Nephron (organoid): ENCODE measurements around the gene DNAAF5.
"Not testable (repeated sequence)": the region's sequence is repeated elsewhere in the genome, so short reads cannot be mapped to it uniquely, and the experiment has no call there.

Experiments used
- H3K27ac Mint-ChIP-seq, 3 experiments: 2 replicates each; pipeline ENCODE4 v1.8.0; 2020; ENCODE audit warnings: mixed read lengths in 3 of 3, mild to moderate bottlenecking in 2 of 3, moderate library complexity in 1 of 3
- H3K27me3 Mint-ChIP-seq: 2 replicates; pipeline ENCODE4 v1.8.0; 2021; ENCODE audit warnings: low read depth, mild to moderate bottlenecking, moderate library complexity, mixed read lengths
- H3K36me3 Mint-ChIP-seq: 2 replicates; pipeline ENCODE4 v1.8.0; 2020; ENCODE audit warnings: low read depth, mixed read lengths
- H3K4me1 Mint-ChIP-seq: 2 replicates; pipeline ENCODE4 v1.8.0; 2020; ENCODE audit warnings: mixed read lengths
- H3K4me3 Mint-ChIP-seq, 3 experiments: 2 replicates each; pipeline ENCODE4 v1.8.0; 2020; ENCODE audit warnings: mild to moderate bottlenecking in 3 of 3, mixed read lengths in 3 of 3, moderate library complexity in 2 of 3
- H3K9me3 Mint-ChIP-seq: 2 replicates; pipeline ENCODE4 v1.8.0; 2020; ENCODE audit warnings: mixed read lengths
- TF ChIP-seq, protein P1 (sequence below), 3 experiments: fragments of 200-600 bp; sonication (generic); IDR thresholded peaks; one replicate each; pipeline ENCODE4 v1.5.0; 2021; ENCODE audit warnings: antibody characterized with exemption in 3 of 3; ENCODE audit not compliant: unreplicated experiment in 3 of 3

DNAAF5 gene

DNA sequence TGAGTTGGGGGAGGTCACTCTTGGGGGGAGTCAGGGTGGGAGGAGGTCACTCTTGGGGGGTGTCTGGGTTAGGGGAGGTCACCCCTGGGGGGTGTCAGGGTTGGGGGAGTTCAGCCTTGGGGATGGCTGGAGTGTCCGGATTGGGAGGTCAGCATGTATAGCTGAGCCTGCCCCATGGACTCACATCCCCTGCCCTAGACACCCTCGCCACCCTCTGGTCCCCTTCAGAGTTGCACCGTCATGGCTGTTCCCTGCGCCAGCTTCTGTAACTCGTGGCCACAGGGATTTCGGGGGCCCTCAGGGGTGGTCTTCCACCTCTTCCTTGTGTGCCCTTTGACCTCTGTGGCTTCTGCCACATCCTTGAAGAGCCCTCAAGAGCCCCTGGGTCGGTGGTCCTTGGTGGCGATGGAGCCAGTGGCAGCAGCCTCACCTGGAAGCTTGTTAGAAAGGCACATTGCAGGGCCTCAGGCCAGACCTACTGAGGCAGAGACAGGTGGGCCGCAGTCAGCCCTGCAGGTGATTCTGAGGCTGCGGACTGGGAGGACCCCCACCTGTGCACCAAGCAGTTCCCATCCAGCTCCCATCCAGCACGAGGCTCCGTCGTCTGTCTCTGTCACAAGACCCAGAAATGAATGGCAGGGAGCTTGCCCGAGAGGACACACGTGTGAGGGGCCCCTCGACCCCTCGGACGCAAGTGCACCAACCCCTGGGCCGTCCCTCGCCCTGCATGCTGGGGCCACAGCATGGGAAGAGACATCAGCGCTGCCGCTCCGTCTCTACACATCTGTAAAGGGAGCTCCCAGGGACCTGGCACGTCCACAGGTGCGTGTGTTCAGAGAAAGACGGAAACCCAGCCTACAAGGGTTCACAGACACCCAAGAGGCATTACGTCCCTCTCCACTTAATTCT lies 61.1 kb downstream of the DNAAF5 start:
- TF ChIP-seq, protein P1, sequence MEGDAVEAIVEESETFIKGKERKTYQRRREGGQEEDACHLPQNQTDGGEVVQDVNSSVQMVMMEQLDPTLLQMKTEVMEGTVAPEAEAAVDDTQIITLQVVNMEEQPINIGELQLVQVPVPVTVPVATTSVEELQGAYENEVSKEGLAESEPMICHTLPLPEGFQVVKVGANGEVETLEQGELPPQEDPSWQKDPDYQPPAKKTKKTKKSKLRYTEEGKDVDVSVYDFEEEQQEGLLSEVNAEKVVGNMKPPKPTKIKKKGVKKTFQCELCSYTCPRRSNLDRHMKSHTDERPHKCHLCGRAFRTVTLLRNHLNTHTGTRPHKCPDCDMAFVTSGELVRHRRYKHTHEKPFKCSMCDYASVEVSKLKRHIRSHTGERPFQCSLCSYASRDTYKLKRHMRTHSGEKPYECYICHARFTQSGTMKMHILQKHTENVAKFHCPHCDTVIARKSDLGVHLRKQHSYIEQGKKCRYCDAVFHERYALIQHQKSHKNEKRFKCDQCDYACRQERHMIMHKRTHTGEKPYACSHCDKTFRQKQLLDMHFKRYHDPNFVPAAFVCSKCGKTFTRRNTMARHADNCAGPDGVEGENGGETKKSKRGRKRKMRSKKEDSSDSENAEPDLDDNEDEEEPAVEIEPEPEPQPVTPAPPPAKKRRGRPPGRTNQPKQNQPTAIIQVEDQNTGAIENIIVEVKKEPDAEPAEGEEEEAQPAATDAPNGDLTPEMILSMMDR (IDR thresholded peaks at IDR 0.05; ENCODE audit: unreplicated experiment in 3 of 3) = no peak
- H3K27me3 Mint-ChIP-seq = no peaks in the 10 kb centered on the region
- no peak overlapping the region for H3K4me3 Mint-ChIP-seq
- no peaks in the 10 kb centered on the region for H3K4me1 Mint-ChIP-seq
- peaks cover 61% of the 10 kb centered on the region for H3K36me3 Mint-ChIP-seq
- no peak overlapping the region for H3K27ac Mint-ChIP-seq
- H3K9me3 Mint-ChIP-seq = no peaks in the 10 kb centered on the region

DNA sequence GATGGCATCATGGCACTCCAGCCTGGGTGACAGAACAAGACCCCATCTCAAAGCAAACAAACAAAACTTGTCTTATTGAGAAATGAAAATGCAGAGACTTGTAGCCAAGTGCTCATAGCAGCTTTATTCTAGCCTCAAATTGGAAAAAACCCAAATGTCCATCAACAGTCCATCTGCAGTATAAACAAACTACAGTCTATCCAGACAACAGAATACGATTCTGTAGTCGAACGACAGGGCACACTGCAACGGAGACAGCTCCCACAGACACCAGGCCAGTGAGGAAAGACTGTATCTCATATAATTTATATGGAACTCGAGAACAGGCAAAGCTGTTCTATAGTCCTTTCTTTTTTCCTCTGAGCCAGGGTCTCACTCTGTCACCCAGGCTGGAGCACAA lies 65.0 kb downstream of the DNAAF5 start:
- Mint-ChIP-seq H3K36me3 (peaks cover 43% of the 10 kb centered on the region), H3K4me3 (no peak overlapping the region), H3K27ac (no peak overlapping the region), H3K4me1 (no peaks in the 10 kb centered on the region), H3K9me3 (no peaks in the 10 kb centered on the region), H3K27me3 (no peaks in the 10 kb centered on the region)
- TF ChIP-seq, protein P1 (IDR thresholded peaks at IDR 0.05; ENCODE audit: unreplicated experiment in 3 of 3) = no peak

DNA sequence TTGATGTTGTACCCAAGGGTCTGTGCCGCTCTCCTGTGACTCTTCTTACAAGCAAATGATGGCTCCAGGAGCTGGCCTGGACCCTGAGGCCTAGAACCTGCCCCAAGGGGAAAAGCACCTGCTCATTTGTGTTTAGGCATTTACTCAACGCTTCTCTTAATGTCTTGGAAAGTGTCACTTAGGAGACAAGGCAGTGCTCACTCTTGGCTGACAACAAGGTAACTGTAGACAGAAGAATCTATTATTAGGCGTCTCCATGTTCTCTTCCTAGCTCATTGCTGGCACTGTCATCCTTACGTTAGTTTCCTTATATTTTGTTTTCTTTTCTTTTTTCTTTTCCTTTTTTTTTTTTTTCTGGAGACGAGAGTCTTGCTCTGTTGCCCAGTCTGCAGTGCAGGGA lies 67.7 kb downstream of the DNAAF5 start:
- peaks cover 41% of the 10 kb centered on the region for H3K36me3 Mint-ChIP-seq
- no peaks in the 10 kb centered on the region for H3K27me3 Mint-ChIP-seq
- no peak overlapping the region for H3K27ac Mint-ChIP-seq
- TF ChIP-seq, protein P1 (IDR thresholded peaks at IDR 0.05; ENCODE audit: unreplicated experiment in 3 of 3) = no peak
- no peak overlapping the region for H3K4me3 Mint-ChIP-seq
- H3K4me1 Mint-ChIP-seq = peaks cover 10% of the 10 kb centered on the region
- peaks cover 4% of the 10 kb centered on the region for H3K9me3 Mint-ChIP-seq

DNA sequence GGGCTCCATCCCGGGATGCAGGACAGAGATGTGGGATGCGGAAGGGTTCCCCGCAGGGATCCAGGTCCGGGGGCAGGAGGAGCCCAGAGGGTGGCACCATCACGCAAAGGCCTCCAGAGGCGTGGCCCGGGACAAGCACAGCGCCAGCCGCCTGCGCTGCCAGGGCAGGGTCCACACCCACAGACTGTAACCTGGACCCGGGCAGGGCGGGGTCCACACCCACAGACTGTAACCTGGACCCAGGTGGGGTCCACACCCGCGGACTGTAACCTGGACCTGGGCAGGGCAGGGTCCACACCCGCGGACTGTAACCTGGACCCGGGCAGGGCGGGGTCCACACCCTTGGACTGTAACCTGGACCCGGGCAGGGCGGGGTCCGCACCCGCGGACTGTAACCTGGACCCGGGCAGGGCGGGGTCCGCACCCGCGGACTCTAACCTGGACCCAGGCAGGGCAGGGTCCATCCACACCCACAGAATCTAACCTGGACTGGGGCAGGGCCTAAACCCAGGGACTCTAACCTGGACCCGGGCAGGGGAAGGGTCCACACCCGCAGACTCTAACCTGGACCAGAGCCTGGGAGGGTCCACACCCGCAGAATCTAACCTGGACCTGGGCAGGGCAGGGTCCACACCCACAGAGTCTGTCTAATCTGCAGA lies 68.3 kb downstream of the DNAAF5 start:
- peaks cover 4% of the 10 kb centered on the region for H3K9me3 Mint-ChIP-seq
- no peak overlapping the region for H3K27ac Mint-ChIP-seq
- H3K36me3 Mint-ChIP-seq = peaks cover 37% of the 10 kb centered on the region
- TF ChIP-seq, protein P1 (IDR thresholded peaks at IDR 0.05; ENCODE audit: unreplicated experiment in 3 of 3) = no peak
- no peak overlapping the region for H3K4me3 Mint-ChIP-seq
- H3K27me3 Mint-ChIP-seq = no peaks in the 10 kb centered on the region
- peaks cover 10% of the 10 kb centered on the region for H3K4me1 Mint-ChIP-seq

DNA sequence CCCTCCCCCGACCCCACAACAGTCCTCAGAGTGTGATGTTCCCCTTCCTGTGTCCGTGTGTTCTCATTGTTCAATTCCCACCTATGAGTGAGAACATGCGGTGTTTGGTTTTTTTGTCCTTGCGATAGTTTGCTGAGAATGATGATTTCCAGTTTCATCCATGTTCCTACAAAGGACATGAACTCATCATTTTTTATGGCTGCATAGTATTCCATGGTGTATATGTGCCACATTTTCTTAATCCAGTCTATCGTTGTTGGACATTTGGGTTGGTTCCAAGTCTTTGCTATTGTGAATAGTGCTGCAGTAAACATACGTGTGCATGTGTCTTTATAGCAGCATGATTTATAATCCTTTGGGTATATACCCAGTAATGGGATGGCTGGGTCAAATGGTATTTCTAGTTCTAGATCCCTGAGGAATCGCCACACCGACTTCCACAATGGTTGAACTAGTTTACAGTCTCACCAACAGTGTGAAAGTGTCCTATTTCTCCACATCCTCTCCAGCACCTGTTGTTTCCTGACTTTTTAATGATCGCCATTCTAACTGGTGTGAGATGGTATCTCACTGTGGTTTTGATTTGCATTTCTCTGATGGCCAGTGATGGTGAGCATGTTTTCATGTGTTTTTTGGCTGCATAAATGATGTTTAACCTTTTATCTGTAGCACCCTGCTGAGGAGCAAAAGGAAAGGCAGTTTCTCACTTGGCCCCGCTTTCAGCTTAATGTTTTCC lies 70.1 kb downstream of the DNAAF5 start:
- Mint-ChIP-seq H3K27ac (peak overlapping the region in 2 of 3 experiments; percentile 77 to 84), H3K36me3 (peaks cover 31% of the 10 kb centered on the region), H3K4me1 (peaks cover 19% of the 10 kb centered on the region)
- H3K27me3 Mint-ChIP-seq, H3K9me3 Mint-ChIP-seq, H3K4me3 Mint-ChIP-seq: not testable (repeated sequence)

DNA sequence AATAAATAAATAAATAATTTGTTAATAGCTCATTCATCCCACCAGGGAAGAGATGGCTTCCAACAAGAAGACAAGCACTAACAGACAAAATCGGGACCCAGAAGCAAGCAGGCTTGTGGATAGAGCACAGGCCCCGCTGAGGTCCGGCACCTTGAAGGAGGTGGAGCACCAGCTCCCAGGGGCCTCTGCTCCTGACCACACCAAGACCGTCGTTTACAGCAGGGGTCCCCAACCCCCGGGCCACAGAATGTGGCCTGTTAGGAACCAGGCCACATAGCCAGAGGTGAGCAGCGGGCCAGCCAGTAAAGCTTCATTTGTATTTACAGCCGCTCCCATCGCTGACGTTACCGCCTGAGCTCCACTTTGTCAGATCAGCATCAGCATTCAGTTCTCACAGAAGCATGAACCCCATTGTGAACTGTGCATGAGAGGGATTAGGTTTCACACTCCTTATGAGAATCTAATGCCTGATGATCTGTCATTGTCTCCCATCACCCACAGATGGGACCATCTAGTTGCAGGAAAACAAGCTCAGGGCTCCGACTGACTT lies 72.5 kb downstream of the DNAAF5 start:
- Mint-ChIP-seq H3K4me3 (no peak overlapping the region), H3K9me3 (peaks cover 4% of the 10 kb centered on the region), H3K27me3 (peaks cover 3% of the 10 kb centered on the region), H3K4me1 (peaks cover 31% of the 10 kb centered on the region), H3K36me3 (peaks cover 22% of the 10 kb centered on the region), H3K27ac (no peak overlapping the region)
- TF ChIP-seq, protein P1 (IDR thresholded peaks at IDR 0.05; ENCODE audit: unreplicated experiment in 3 of 3) = no peak
